Activated CD8-positive, alpha-beta memory T cell treated with anti-CD3 and anti-CD28 coated beads for 4 hours (primary cell): ENCODE results near the gene NMRK2.
"Not testable (repeated sequence)": the region's sequence is repeated elsewhere in the genome, so short reads cannot be mapped to it uniquely, and the experiment has no call there.

Experiments
- DNase-seq, 2 donors: peaks; one replicate each; pipeline ENCODE4 v3.0.0-alpha.2; 2020; ENCODE audit warnings: low read depth in 2 of 2

NMRK2 gene

GRCh38 chr19:3932931-3933810 lies at the start of gene NMRK2:
Gene NMRK2 (plus strand): TSS chr19:3933069. CDS start chr19:3933672, 603 bp downstream.
- no peak for DNase-seq

DNA sequence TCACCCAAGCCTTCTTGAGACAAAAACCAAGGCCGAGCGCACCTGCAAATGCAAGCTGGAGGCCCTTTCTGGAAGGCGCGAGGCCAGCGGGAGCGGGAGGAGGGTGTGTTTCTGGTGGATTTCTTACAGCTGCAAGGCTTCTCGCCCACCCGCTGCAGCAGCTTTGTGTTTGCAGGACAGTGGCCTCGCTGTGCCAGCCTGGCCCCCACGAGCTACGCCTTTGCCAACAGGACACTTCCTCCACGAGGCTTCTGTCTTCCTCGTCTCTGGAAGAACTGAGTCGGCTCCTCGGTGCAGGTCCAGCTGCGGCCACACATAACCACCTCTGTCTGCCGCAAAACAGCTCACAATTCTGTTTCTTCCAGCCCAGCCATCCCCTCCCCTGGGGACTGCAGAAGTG lies 42.3 kb upstream of the NMRK2 start:
- no peak for DNase-seq

DNA sequence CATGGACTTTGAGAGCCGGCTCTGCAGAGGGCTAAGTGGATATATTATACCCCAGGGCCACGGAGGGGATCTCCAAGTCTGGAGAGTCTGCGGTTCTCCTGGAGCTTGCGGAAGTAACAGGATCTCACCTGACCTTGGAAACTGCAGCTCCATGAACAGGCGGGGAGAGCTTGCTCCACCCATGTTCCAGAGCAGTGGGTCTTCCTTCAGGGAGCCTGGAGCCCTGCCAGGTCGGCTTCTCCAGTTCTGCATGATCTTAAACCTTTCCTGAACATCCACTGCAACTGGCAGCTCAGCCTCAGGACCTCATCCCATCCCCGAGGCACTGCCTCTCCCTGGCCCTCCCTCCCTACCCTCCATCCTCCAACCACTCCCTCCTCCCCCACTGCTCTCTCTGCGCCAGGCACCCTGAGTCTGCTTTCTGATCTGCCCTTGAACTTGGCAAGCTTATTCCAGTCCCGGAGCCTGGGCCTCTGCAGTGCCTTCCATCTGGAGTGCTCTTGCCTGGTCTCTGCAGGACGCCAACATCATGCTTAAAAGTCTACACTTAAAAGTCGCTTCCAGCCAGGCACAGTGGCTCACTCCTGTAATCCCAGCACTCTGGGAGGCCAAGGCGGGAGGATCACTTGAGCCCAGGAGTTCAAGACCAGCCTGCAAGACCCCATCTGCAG lies 39.2 kb upstream of the NMRK2 start:
- DNase-seq, result no peak

DNA sequence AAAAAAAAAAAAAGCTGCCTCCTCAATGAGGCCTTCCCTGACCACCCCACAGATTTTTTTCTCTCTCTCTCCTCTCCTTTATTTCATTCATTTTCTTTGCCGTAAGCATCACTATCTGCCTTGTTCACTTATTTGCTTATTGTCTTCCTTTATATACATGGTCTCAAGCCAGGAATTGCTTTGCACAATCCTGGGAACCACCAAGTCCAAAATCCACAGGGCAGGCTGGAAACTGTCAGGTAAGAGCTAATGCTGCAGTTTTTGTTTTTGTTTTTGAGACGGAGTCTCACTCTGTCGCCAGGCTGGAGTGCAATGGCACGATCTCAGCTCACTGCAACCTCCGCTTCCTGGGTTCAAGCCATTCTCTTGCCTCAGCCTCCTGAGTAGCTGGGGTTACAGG lies 37.9 kb upstream of the NMRK2 start:
- not testable (repeated sequence) for DNase-seq

DNA sequence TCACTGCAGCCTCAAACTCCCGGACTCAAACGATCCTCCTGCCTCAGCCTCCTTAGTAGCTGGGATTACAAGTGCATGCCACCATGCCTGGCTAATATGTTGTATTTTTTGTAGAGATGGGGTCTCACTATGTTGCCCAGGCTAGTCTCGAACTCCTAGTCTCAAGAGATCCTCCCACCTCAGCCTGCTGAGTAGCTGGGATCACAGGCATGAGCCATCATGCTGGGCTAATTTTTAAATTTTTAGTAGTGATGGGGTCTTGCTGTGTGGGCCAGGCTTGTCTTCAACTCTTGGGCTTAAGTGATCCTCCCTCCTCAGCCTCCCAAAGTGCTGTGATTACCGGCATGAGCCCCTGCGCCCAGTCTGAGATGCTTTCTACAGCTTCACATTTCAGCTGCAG lies 37.1 kb upstream of the NMRK2 start:
- no peak for DNase-seq

GRCh38 chr19:3897936-3898335 lies 34.9 kb upstream of the NMRK2 start:
- DNase-seq, result no peak

DNA sequence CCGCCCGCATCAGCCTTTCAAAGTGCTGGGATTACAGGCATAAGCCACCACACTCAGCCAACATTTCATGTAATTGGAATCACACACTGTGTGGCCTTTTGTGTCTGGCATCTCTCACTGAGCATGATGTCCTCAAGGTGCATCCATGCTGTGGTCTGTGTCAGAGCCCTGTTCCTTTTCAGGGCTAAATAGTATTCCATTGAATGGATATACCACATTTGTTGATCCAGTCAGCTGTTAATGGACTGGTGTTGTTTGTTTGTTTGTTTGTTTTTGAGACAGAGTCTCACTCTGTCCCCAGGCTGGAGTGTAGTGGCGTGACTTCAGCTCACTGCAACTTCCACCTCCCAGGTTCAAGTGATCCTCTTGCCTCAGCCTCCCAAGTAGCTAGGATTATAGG lies 34.4 kb upstream of the NMRK2 start:
- DNase-seq, result no peak

DNA sequence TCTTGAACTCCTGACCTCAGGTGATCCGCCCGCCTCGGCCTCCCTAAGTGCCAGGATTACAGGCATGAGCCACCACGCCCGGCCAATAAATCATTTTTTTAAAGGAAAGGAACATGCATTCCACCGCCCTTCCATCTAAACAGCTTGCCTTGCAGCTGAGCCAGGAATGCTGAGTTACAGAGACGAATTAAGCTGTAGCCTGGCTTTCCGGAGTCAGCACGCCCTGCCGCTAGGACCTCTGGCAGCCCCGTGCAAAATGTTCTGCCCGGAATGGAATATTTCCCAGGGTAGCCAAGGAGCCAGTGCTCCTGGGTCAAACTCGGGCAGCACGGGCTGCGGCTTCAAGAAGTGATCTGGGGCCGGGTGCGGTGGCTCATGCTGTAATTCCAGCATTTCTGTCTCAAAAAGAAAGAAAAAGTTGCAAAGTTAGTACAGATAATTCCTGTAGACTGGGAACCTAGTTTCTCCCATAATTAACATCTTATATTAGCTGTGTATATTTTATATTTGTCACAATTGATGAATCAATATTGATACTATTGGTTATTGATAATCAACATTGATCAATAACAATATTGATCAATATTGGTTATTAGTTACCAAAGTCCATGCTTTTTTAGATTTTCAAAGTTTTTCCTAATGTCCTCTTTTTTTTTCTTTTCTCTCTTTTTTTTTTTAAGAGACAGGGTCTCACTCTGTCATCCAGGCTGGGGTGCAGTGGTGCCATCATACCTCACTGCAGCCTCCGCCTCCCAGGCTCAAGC lies 33.2 kb upstream of the NMRK2 start:
- no peak for DNase-seq

DNA sequence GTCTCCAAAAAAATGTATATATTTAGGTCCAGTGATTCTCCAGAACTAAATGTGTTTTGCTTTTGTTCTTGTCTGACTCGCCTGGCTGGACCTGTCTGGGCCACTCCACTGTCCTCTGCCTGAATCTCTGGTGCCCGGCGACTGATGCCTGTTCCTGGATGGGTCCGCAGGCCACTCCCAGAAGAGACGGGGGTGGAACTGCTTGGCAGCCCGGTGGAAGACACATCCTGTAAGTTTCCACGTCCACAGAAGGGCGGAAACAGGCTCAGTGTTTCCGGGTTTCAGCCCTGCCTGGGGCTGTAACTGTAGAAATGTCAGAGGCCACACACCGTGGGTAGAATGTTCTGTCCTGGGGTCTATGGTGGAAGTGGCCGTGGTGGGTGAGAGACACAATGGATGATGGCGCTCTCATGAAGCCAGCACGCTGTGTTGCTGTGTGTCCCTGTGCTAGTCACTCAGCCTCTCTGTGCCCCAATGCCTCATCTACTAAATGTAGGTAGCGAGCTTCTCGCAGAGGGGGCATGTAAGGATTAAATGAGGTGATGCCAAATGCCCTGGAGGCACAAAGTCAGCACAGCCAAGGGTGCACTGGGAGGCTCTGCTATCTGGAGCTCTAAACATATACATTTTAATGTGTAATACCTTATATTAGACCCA lies 30.4 kb upstream of the NMRK2 start:
- no peak for DNase-seq

- no peak for DNase-seq
These were observed 28.6 kb upstream of the NMRK2 start for GRCh38 chr19:3904233-3904632.

DNA sequence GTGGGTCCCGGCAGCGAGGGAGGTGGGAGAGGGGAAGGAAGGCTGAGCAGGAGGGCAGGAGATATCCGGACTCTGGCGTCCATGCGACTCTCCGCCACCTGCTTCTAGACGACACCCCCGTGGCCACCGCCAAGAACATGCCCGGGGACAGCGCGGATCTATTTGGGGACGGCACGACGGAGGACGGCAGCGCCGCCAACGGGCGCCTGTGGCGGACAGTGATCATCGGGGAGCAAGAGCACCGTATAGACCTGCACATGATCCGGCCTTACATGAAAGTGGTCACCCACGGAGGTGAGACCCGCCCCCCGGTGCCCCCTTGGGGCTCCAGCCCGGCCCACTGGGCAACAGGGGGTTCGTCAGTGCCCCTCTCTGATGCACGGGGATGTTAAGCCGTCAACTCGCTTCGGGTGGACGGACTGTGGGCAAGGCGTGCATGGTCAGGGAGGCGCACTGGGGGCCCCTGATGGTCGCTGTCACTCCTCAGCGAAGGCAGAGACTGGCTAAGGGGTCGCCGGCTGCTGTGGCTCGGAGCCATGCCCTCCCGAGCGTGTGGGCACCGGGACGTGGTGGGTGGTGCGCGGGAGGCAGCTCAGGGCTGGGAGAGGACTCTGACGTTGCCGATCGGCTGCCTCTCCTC lies 25.1 kb upstream of the NMRK2 start:
- no peak for DNase-seq

DNA sequence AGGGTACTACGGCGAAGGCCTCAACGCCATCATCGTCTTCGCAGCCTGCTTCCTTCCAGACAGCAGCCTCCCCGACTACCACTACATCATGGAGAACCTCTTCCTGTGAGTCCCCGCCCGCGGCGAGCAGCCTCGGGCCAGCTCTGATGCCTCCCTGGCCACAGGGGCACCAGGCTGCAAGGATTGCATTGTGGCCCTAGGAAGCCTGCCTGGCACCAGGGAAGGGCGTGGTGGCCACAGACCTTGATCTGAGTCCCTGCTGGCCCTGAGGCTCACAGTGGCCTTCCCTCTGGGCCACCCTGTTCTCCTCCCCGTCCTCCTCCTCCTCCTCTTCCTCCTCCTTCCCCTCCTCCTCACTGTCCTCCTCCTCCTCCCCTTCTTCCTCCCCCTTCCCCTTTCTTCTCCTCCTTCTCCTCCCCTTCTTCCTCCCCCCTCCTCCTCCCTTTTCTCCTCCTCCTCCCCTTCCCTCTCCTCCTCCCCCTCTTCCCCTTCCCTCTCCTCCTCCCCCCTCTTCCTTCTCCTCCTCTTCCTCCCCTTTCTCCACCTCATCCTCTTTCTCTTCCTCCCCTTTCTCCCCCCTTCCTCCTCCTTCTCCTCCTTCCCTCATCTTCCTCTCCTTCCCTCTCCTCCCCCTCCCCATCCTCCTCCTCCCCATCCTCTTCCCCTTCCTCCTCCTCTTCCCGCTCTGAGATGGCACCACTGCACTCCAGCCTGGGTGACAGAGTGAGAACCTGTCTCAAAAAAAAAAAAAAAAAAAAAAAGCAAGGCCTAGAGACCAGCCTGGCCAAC lies 24.4 kb upstream of the NMRK2 start:
- DNase-seq, result no peak

- no peak for DNase-seq
These were observed 22.8 kb upstream of the NMRK2 start for GRCh38 chr19:3910105-3910504.

- DNase-seq, result no peak
These were observed 18.7 kb upstream of the NMRK2 start for GRCh38 chr19:3914199-3914598.

GRCh38 chr19:3916033-3916432 lies 16.8 kb upstream of the NMRK2 start:
- no peak for DNase-seq

- no peak for DNase-seq
These were observed 13.1 kb upstream of the NMRK2 start for GRCh38 chr19:3919793-3920192.

DNA sequence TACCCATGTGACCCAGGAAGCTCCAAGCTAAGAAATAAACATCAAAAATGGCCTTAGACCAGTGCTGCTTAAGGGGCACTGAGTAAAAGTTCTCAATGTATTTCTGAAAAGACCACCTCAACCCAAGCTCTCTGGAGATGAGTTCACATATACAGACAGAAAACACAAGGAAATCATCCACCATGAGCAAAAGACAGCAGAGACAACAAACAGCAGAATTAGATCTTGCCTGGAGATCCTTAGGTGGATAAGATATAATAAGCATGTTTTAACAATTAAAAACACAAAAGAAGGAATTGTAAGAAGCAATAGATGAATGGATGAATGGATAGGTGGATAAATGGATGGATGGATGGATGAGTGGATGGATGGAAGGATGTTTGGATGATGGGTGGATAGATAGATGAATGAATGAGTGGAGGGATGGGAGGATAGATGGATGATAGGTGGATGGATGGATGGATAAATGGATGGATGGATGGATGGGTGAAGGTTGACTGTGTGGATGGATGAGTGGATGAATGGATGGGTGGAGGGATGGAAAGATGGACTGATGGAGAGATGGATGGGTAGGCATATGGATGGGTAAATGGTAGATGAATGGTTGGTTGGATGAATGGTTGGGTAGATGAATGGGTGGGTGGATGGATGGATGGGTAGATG lies 9.6 kb upstream of the NMRK2 start:
- no peak for DNase-seq

- no peak for DNase-seq
These were observed 9.0 kb upstream of the NMRK2 start for GRCh38 chr19:3923912-3924311.

DNA sequence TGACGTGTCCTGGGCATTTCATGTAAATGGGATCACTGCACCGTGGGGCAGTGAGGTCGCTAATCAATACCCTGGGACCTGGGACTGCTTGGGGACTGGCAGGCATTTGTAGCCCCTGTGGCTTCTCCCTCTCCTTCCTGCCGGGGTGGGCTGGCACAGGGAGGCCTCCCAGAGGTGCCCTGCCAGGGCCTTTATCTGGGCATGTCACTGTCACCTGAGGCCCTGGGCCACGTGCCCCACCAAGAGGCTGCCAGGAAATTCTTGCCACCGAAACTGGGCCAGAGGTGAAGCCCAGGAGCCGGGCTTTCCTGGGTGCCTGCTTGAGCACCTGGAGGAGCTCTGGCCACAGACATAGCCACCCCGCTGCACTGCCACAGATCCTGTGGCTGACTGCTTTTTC lies 1.8 kb upstream of the NMRK2 start:
- no peak for DNase-seq
